Breast epithelium (tissue), 3 donors: ENCODE data around the gene HSBP1.

Experiments used
- POLR2A ChIP-seq: fragments of 450-650 bp; IDR thresholded peaks from one replicate; pipeline ENCODE4 v1.6.1; 2016; ENCODE audit warnings: antibody characterized with exemption, mild to moderate bottlenecking, moderate library complexity
- TF ChIP-seq, protein P1 (sequence below), 3 donors: fragments of 450-650 bp; IDR thresholded peaks; one replicate each; pipeline ENCODE4 v1.5.1; 2016 to 2017; ENCODE audit warnings: antibody characterized with exemption in 3 of 3, mild to moderate bottlenecking in 3 of 3, moderate library complexity in 3 of 3

DNA sequence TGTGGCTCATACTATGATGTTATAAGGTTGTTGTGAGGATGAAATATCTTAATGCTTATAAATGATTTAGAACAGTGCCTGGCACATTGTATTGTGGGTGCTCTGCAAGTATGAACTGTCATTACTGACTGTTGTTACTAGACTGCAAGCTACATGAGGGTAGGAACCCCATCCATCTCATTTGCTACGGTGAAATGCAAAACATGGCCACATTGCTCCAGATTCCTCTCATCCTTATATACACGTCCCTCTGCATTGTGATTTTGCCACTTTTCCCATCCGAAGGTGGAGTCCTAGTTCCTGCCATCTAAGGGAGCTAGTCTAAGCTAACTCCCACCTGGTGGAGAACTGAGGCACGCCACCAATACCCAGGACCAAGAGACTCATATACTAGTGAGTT lies 29.8 kb downstream of the HSBP1 start:
- no peak for TF ChIP-seq POLR2A
- TF ChIP-seq, protein P1, sequence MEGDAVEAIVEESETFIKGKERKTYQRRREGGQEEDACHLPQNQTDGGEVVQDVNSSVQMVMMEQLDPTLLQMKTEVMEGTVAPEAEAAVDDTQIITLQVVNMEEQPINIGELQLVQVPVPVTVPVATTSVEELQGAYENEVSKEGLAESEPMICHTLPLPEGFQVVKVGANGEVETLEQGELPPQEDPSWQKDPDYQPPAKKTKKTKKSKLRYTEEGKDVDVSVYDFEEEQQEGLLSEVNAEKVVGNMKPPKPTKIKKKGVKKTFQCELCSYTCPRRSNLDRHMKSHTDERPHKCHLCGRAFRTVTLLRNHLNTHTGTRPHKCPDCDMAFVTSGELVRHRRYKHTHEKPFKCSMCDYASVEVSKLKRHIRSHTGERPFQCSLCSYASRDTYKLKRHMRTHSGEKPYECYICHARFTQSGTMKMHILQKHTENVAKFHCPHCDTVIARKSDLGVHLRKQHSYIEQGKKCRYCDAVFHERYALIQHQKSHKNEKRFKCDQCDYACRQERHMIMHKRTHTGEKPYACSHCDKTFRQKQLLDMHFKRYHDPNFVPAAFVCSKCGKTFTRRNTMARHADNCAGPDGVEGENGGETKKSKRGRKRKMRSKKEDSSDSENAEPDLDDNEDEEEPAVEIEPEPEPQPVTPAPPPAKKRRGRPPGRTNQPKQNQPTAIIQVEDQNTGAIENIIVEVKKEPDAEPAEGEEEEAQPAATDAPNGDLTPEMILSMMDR (IDR thresholded peaks at IDR 0.05) = no peak
